ENCODE results near the gene GRID1. TPM values are rescaled to one million over a fixed set of nuclear protein-coding genes. Genes with fewer than 3 reads are reported as not detected.

The GRID1 gene
- total RNA-seq, 1 donor from 2014 or later = 1.4 TPM

GRCh38 chr10:86072413-86072812, 294.2 kb downstream of the GRID1 start:
- no peaks in the 10 kb centered on the region for H3K9me3 ChIP-seq
- TF ChIP-seq, protein P1, sequence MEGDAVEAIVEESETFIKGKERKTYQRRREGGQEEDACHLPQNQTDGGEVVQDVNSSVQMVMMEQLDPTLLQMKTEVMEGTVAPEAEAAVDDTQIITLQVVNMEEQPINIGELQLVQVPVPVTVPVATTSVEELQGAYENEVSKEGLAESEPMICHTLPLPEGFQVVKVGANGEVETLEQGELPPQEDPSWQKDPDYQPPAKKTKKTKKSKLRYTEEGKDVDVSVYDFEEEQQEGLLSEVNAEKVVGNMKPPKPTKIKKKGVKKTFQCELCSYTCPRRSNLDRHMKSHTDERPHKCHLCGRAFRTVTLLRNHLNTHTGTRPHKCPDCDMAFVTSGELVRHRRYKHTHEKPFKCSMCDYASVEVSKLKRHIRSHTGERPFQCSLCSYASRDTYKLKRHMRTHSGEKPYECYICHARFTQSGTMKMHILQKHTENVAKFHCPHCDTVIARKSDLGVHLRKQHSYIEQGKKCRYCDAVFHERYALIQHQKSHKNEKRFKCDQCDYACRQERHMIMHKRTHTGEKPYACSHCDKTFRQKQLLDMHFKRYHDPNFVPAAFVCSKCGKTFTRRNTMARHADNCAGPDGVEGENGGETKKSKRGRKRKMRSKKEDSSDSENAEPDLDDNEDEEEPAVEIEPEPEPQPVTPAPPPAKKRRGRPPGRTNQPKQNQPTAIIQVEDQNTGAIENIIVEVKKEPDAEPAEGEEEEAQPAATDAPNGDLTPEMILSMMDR (IDR thresholded peaks at IDR 0.05) = no peak
- no peaks in the 10 kb centered on the region for H3K36me3 ChIP-seq
- no peak overlapping the region for H3K27ac ChIP-seq
- no peak for DNase-seq (ENCODE audit: low spot score in 2 of 2)
- H3K27me3 ChIP-seq = no peaks in the 10 kb centered on the region
- intact Hi-C loops (cut with DNase I) = no loop called here
- no peak overlapping the region for H3K4me3 ChIP-seq
- no peaks in the 10 kb centered on the region for H3K4me1 ChIP-seq

DNA sequence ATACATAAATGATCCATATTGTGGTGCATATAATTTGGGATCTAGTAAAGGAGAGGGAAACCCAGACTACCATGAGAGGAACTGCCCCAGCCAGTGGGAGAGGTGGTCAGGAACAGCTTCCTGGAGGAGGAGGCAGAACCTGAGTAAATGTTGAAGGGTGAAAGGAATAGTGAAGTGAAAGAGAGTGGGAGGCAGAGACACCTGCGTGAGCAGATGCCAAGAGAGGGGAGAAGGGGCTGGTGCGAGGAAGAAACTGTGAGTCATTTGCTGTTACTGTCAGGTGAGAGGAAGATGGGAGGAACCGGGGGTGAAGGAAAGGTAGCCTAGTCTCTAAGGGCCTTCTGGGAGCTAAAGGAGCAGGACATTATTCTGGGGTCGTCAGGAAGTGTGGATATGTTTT, 294.8 kb downstream of the GRID1 start:
- DNase-seq (ENCODE audit: low spot score in 2 of 2) = no peak
- intact Hi-C loops (cut with DNase I) = no loop called here
- H3K4me3 ChIP-seq = no peak overlapping the region
- H3K27ac ChIP-seq = no peak overlapping the region
- no peaks in the 10 kb centered on the region for H3K36me3 ChIP-seq
- TF ChIP-seq, protein P1 (IDR thresholded peaks at IDR 0.05) = no peak
- H3K27me3 ChIP-seq = no peaks in the 10 kb centered on the region
- no peaks in the 10 kb centered on the region for H3K4me1 ChIP-seq
- no peaks in the 10 kb centered on the region for H3K9me3 ChIP-seq

DNA sequence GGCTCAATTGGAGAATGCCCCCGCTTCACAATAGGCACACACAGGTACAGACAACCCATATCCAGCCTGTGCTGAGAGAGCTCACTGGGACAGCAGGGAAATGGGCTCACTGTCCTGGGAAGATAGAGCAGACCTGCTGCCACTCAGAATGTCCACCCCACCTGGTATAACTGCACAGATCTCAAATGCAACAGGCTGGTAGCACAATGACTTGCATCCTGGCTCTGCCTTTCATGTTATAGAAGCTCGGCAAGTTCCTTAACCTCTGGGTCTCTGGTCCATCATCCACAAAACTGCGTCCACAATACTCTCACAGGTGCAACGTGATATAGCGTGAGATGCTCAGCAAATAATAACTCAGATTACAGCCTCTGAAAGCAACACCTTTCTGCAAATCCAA, 295.4 kb downstream of the GRID1 start:
- Histone ChIP-seq H3K9me3 (no peaks in the 10 kb centered on the region), H3K4me3 (no peak overlapping the region), H3K36me3 (no peaks in the 10 kb centered on the region), H3K4me1 (no peaks in the 10 kb centered on the region), H3K27me3 (no peaks in the 10 kb centered on the region), H3K27ac (no peak overlapping the region)
- intact Hi-C loops (cut with DNase I) = no loop called here
- TF ChIP-seq, protein P1 (IDR thresholded peaks at IDR 0.05) = no peak
- no peak for DNase-seq (ENCODE audit: low spot score in 2 of 2)

DNA sequence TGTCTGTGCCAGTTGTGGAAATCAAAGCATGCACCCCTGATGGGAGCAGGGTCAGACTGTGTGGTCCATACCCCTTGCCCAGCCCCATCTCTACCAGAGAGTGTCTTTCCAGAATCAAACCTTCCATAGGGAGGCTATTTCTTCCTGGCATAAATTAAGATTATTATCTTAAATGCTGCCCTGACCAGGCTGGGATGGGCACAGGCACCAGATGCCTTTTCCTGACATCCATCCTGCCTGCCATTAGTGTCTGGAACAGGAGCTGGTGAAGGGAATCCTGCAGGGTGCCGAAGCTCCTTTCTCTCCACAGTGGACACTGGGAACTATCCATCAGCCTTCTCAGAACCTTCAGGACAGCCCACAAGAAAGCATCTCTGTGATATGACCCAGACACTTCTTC, 296.3 kb downstream of the GRID1 start:
- Histone ChIP-seq H3K9me3 (no peaks in the 10 kb centered on the region), H3K4me3 (no peak overlapping the region), H3K4me1 (no peaks in the 10 kb centered on the region), H3K36me3 (no peaks in the 10 kb centered on the region), H3K27ac (no peak overlapping the region), H3K27me3 (no peaks in the 10 kb centered on the region)
- TF ChIP-seq, protein P1 (IDR thresholded peaks at IDR 0.05) = no peak
- intact Hi-C loops (cut with DNase I) = no loop called here
- no peak for DNase-seq (ENCODE audit: low spot score in 2 of 2)

GRCh38 chr10:86068231-86069054, 298.2 kb downstream of the GRID1 start:
- Histone ChIP-seq H3K4me3 (no peak overlapping the region), H3K27ac (no peak overlapping the region), H3K4me1 (no peaks in the 10 kb centered on the region), H3K36me3 (no peaks in the 10 kb centered on the region), H3K9me3 (no peaks in the 10 kb centered on the region), H3K27me3 (no peaks in the 10 kb centered on the region)
- intact Hi-C loops (cut with DNase I) = no loop called here
- DNase-seq (ENCODE audit: low spot score in 2 of 2) = no peak
- TF ChIP-seq, protein P1 (IDR thresholded peaks at IDR 0.05) = no peak
